Measurements from ENCODE around the gene TTN.

TTN gene

GRCh38 chr2:178819147-178819875, 12.1 kb upstream of the TTN start:
- in situ Hi-C loops (cut with MboI; ENCODE audit: low sequenced_read_pairs), result no loop called here

- in situ Hi-C loops (cut with MboI; ENCODE audit: low sequenced_read_pairs), result no loop called here
Observed at GRCh38 chr2:178811901-178812300, 4.7 kb upstream of the TTN start.

GRCh38 chr2:178811045-178811444, 3.8 kb upstream of the TTN start:
- in situ Hi-C loops (cut with MboI; ENCODE audit: low sequenced_read_pairs), result no loop called here

GRCh38 chr2:178810422-178810821, 3.2 kb upstream of the TTN start:
- in situ Hi-C loops (cut with MboI; ENCODE audit: low sequenced_read_pairs), result no loop called here

- in situ Hi-C loops (cut with MboI; ENCODE audit: low sequenced_read_pairs), result no loop called here
Observed at GRCh38 chr2:178806543-178806942, 680 bp downstream of the TTN start.

- in situ Hi-C loops (cut with MboI; ENCODE audit: low sequenced_read_pairs), result no loop called here
Observed at GRCh38 chr2:178805457-178805856, 1.8 kb downstream of the TTN start.

GRCh38 chr2:178804791-178805190, 2.4 kb downstream of the TTN start:
- in situ Hi-C loops (cut with MboI; ENCODE audit: low sequenced_read_pairs), result no loop called here

- in situ Hi-C loops (cut with MboI; ENCODE audit: low sequenced_read_pairs), result no loop called here
Observed at GRCh38 chr2:178800510-178800909, 6.7 kb downstream of the TTN start.

- in situ Hi-C loops (cut with MboI; ENCODE audit: low sequenced_read_pairs), result no loop called here
Observed at GRCh38 chr2:178799305-178799704, 7.9 kb downstream of the TTN start.

GRCh38 chr2:178796079-178796677, 11.0 kb downstream of the TTN start:
- in situ Hi-C loops (cut with MboI; ENCODE audit: low sequenced_read_pairs), result no loop called here

- in situ Hi-C loops (cut with MboI; ENCODE audit: low sequenced_read_pairs), result no loop called here
Observed at GRCh38 chr2:178787934-178788333, 19.3 kb downstream of the TTN start.

- in situ Hi-C loops (cut with MboI; ENCODE audit: low sequenced_read_pairs), result no loop called here
Observed at GRCh38 chr2:178787155-178787554, 20.1 kb downstream of the TTN start.

GRCh38 chr2:178783889-178784288, 23.3 kb downstream of the TTN start:
- in situ Hi-C loops (cut with MboI; ENCODE audit: low sequenced_read_pairs), result no loop called here

- in situ Hi-C loops (cut with MboI; ENCODE audit: low sequenced_read_pairs), result no loop called here
Observed at GRCh38 chr2:178782236-178782635, 25.0 kb downstream of the TTN start.

GRCh38 chr2:178777577-178777976, 29.6 kb downstream of the TTN start:
- in situ Hi-C loops (cut with MboI; ENCODE audit: low sequenced_read_pairs), result no loop called here

GRCh38 chr2:178776751-178777150, 30.5 kb downstream of the TTN start:
- in situ Hi-C loops (cut with MboI; ENCODE audit: low sequenced_read_pairs), result no loop called here

GRCh38 chr2:178775975-178776374, 31.2 kb downstream of the TTN start:
- in situ Hi-C loops (cut with MboI; ENCODE audit: low sequenced_read_pairs), result no loop called here

- in situ Hi-C loops (cut with MboI; ENCODE audit: low sequenced_read_pairs), result no loop called here
Observed at GRCh38 chr2:178770518-178770917, 36.7 kb downstream of the TTN start.

- in situ Hi-C loops (cut with MboI; ENCODE audit: low sequenced_read_pairs), result no loop called here
Observed at GRCh38 chr2:178767094-178768060, 39.8 kb downstream of the TTN start.

- in situ Hi-C loops (cut with MboI; ENCODE audit: low sequenced_read_pairs), result no loop called here
Observed at GRCh38 chr2:178764097-178764496, 43.1 kb downstream of the TTN start.

GRCh38 chr2:178761759-178762371, 45.4 kb downstream of the TTN start:
- in situ Hi-C loops (cut with MboI; ENCODE audit: low sequenced_read_pairs), result no loop called here
